Activated gamma-delta T cell treated with Interleukin-2 at 50 U/mL for 16 hours (primary cell): ENCODE results near the gene CARM1.
A peak's percentile ranks its signal among the peaks of the same experiment; 100 is the strongest.
"Not testable (repeated sequence)": the region's sequence is repeated elsewhere in the genome, so short reads cannot be mapped to it uniquely, and the experiment has no call there.

Experiments used
- DNase-seq: peaks from one replicate; pipeline ENCODE4 v3.0.0-alpha.2; 2020

The CARM1 gene

DNA sequence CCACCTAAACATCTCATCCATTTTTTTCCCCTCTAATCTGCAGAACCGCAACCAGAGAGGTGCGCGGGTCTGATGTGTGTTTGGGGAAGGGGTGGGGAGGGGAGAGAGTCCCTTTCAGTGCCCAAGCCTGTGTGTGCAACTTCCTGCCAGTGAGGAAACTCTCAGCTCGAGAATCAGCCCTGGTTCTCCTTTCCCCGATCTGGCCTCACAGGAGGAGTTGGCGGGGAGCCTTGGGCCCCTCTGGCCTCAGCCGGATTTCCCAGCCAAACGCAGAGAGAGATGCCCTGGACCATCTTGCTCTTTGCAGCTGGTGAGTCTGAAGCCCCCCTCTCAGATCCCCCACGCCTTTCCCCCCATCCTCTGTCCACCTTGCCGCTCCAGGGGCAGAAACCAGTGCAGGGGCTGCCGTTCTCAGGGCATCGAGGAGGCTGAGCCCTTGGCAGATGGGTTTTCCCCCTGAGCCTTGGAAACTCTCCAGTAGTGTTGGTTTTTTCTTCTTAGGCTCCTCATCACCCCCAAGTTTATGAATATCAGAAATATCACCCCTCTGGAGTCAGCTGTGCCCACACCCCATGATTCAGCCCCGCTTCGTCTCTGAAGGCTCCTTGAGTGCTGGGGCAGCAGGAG, 23.0 kb upstream of the CARM1 start, which contains the start of gene C19orf38:
TSS of gene C19orf38 (plus strand) at position 186 of the 627 bp plus-strand sequence. CDS start at position 280, 94 bp downstream.
- no peak for DNase-seq

DNA sequence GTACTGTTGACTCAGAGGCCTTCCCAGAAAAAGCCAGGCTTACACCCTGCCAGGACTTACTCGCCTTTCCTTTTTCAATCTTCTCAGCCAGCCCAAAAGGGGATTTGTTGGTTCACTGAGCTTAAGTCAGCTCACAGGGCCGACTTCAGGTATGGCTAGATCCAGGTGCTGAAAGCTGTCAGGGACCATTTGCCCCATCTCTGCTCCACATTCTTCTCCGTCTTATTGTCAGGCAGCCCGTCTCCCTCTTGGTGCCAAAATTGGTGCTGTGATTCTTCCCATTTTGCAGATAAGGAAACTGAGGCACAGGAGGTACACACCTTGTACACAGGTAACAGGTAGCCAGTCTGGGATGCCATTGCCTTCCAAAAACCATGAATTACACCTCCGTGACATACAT, 20.7 kb upstream of the CARM1 start:
- no peak for DNase-seq

DNA sequence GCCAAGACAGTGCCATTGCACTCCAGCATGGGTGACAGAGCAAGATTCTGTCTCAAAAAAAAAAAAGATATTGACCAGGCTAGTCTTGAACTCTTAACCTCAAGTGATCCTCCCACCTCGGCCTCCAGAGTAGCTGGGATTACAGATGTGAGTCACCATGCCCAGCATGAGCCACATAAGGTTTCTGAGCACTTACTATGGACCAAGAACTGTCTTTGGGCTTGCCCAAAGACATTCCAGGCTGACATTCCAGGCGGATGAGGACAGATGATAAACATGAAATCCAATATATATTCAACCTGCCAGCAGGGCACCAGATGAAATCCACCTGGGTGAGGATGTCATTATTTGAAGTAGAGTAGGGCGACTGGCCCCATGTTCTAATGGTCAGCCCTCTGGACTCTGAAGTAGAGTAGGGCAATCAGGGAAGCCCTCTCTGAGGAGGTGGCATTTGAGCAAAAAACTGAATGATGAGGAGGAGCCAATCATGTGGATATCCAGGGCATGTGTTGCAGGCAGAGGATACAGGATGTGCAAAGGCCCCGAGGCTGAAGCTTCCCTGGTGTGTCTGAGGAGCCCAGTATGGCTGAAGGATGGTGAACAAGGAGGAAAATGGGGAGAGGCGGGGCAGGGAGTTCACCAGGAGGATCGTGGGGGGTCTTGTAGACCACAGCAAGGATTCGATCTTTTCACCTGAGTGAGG, 19.1 kb upstream of the CARM1 start:
- DNase-seq: no peak

DNA sequence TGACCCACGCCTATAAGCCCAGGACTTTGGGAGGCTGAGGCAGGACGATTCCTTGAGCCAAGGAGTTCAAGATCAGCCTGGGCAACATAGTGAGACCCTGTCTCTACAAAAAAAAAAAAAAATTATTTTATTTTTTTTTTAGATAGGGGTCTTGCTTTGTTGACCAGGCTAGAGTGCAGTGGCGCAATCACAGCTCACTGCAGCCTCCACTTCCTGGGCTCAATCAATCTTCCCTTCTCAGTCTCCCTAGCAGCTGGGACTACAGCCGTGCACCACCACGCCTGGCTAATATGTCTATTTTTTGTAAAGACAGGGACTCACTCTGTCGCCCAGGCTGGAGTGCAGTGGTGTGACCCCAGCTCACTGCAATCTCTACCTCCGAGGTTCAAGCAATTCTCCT, 18.4 kb upstream of the CARM1 start:
- no peak for DNase-seq

DNA sequence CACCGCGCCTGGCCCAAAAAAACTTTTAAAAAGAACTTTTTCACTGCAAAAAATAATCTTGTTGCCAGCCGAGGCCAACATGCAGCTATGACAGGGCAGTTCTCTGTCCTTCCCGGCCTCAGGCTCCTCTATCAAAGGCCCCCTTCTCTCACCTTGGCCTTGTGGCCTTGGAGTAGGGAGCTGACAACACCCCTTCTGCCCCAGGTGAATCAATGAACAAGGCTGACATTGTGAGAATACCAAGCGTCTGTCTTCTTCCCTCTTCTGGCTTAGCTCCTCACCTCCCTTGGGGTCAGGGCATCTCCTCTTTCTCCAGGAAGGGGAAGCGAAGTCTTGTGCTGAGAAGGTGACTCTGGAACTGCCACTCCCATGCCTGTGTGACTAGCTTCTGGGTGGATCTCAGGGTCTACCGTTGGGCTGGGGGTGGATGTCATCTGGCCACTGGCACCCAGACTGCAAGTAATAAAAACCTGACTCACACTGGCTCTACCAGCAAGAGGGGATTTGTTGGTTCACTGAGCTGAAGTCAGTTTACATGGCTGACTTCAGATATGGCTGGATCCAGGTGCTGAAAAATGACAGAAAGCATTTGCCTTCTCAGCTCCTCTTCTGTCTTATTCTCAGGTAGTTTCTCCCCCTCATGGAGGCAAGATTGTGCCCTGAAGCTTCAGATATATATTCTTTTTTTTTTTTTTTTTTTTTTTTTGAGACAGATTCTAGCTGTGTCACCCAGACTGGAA, 16.8 kb upstream of the CARM1 start:
- no peak for DNase-seq

DNA sequence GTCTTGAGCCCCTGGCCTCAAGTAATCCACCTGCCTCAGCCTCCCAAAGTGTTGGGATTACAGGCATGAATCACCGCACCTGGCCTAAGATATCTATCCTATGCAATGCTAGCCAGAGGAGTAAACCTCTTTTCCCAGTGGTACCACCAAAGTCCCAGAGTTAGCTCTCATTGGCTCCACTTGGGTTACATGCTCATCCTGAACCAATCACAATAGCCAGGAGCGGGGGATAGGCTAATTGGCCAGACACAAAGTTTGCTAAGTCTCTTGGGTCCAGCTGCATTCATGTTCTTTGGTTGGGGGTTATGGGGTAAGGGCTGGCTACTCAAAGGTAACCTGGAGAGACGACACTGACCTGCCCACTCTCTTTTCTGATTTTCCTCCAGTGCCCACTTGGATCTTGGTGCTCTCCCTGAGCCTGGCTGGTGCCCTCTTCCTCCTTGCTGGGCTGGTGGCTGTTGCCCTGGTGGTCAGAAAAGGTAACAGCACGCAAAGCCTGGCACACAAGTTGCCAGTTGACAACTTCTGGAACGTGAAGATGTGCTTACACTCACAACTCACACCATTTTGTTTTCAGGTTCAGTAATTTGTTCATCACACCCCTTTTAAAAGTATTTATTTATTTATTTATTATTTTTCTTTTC, 15.4 kb upstream of the CARM1 start:
- DNase-seq: no peak

DNA sequence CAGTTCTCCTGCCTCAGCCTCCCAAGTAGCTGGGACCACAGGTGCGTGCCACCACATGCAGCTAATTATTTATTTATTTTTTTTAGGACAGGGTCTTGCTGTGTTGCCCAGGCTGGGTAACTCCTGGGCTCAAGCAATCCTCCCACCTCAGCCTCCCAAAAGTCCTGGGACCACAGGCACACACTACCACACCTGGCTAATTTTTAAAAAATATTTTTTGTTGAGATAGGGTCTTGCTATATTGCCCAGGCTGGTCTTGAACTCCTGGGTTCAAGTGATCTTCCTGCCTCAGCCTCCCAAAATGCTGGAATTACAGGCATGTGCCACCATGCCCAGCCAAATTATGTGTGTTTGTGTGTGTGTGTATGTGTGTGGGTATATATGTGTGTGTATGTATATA, 14.5 kb upstream of the CARM1 start:
- DNase-seq: not testable (repeated sequence)

DNA sequence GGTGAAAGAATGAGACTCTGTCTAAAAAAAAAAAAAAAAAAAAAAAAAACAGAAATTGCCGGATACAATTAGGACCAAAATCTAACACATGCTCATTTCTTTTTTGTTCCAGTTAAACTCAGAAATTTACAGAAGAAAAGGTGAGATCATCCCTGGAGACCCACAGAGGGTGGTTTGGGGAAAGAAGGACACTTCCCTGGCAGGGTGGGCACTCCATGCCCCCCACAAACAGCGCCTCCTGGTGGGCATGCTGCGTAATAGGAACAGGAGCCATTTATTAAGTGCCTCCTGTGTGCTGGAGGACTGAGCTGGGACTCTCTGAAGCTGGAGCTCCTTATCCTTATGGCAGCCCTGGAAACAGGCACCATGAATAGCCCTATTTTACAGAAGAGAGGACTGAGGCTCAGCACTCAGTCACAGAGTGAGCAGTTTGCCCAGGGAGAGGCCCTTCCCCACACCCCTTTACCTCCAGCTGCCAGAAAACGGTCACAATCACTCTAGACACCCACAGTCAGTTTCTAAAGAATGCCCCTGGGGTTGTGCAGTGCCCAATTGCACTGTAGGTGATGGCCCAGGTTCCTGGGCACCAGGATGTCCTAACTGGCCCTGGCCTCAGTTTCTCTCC, 13.0 kb upstream of the CARM1 start:
- peak; percentile 31 for DNase-seq

DNA sequence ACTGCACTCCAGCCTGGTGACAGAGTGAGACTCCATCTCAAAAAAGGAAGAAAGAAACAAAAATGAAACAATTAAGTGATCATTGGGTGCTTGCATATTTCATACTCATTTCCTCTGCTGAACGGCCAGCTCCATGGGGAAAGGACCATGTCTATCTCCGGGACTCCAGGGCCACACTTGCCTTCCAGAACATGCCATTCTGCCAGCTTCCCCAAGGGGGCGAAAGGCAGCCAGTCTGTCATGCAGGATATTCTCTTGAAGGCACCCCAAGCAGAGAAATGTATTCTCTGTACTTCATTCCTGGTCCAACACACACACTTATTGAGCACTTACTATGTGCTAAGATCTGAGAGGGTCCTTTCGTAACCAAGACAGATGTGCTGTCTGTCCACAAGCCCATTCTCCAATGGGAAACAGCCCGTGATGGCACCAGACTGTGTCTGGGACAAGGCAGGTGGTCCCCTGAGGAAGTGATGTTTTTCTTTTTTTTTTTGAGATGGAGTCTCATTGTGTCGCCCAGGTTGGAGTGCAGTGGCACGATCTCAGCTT, 10.2 kb upstream of the CARM1 start:
- DNase-seq: no peak

DNA sequence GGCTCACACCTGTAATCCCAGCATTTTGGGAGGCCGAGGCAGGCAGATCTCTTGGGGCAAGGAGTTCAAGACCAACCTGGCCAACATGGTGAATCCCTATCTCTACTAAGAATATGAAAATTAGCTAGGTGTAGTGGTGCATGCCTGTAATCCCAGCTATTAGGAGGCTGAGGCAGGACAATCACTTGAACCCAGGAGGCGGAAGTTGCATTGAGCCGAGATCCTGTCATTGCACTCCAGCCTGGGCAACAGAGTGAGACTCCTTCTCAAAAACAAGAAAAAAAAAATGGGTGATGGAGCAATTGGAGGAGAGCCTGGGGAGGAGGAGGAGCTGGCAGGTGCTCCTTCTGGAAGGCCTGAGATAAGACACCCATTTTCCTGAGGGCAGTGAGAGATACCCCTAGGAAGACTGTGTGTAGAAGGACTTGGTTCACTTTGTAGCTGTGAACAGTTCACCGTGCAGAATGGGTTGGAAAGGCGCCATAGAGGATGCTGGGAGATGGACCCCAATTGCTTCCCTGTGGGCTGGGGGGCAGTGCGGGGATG, 8.7 kb upstream of the CARM1 start:
- DNase-seq: no peak

DNA sequence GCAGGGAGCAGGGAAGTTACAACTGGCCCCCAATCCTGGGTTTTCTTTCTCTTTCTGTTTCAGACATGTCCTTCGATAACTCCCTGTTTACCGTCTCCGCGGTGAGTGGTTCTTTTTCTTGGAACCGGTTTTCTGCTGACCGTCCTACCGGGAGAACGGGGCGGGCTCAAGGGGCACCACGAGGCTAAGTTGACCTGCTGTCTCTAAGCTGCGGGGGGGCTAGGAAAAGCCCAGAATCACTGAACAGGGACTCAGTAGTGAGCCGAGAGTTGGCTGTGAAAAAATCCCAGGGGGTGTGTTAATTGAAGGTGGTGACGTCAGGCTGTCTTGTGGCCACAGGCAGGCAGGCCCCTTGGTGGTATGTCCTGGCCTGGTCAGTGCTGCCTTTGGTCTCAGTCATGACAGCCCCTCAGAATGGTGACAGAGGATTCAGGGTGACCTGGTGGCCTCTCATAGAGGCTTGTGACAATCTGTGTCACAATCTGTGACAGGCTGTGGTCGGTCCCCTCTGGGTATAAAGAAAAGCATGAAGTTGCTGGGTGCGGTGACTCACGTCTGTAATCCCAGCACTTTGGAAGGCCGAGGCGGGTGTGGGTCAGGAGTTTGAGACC, 8.1 kb upstream of the CARM1 start:
- DNase-seq: no peak

DNA sequence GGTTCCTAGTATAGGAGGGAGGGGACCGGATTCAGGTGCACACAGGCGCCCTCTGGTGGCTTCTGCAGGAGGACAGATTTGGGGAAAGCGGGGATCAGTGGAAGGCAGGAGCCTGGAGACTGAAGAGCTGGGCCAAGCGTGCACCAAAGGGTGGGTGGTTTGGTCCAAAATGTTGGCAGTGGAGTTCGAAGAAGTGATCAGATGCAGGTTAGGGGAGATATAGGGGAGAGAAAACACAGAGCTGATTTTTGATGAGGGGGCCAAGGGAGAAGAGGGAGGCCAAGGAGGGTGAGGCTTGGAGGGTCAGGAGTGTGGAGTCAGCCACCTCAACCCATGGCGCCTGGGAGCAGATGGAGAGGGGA, 6.8 kb upstream of the CARM1 start:
- peak; percentile 77 for DNase-seq

DNA sequence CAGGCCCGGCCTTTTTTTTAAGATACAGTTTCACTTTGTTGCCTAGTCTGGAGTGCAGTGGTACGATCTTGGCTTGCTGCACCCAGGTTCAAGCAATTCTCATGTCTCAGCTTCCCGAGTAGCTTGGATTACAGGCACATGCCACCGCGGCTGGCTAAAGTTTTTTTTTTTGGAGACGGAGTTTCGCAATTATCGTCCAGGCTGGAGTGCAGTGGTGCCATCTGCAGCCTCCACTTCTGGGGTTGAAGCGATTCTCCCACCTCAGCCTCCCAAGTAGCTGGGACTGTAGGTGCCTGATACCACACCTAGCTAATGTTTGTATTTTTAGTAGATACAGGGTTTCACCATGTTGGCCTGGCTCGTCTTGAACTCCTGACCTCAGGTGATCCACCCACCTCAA, 4.9 kb upstream of the CARM1 start:
- no peak for DNase-seq

DNA sequence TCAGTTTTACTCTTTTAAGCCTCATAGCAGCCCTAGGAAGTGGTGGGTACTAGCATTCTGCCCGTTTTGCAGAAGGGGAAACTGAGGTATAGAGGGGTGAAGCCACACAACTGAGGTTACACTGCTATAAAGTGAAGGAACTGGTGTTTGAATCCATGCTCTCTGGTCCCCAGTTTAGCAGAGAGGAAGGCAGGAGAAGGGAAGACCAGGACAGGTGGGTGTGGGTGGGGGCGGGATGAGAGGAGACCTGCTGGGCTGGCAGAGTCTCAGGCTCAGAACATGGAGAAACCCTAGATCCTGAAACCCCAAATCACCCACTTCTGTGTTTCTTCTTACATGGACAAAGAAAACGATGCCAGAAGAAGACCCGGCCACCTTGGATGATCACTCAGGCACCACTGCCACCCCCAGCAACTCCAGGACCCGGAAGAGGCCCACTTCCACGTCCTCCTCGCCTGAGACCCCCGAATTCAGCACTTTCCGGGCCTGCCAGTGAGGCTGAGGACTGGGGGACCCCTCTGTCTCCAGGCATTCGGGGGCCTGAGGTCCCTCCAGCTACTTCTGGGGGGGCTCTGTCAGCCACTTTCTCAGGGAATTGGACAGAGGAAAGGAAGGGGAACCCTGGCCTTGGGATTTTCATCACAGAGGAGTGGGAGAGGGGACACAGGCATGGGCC, 2.3 kb upstream of the CARM1 start:
- DNase-seq: no peak

DNA sequence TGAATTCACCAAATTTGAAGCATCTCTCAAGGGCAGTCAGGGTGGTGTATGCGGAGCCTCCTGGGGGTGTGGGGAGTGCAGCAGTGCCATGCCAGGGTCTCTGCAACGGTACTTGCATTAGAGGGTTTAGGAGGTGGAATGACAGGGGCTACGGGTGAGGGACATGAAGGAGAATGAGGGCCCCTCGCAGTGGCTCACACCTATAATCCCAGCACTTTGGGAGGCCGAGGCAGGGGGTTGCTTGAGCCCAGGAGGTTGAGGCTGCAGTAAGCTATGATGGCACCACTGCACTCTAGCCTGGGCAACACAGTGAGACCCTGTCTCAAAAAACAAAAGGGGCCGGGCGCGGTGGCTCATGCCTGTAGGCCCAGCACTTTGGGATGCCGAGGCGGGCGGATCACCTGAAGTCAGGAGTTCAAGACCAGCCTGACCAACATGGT, 1.5 kb upstream of the CARM1 start:
- not testable (repeated sequence) for DNase-seq

DNA sequence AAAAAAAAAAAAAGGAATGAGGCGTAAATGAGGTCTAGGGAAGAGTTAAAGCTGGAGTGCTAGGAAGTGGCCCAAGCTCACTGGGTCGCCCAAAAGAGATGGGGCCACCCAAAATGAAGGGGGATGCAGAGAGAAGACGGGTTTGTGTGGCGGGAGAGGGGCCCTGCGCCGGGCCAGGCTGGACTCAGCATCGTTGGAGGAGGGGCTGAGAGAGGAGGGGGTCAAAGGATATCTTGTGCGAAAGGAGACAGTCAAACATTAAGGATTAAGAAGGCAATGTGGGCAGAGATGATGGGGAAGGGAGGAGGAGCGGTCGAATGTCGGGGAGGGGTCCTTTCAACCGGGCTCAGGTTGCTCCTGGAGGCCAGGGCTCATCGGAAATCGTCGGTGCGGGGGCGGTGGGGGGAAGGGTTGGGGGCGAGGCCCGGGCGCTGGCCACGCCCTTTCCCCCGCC, 825 bp upstream of the CARM1 start:
- DNase-seq: no peak

DNA sequence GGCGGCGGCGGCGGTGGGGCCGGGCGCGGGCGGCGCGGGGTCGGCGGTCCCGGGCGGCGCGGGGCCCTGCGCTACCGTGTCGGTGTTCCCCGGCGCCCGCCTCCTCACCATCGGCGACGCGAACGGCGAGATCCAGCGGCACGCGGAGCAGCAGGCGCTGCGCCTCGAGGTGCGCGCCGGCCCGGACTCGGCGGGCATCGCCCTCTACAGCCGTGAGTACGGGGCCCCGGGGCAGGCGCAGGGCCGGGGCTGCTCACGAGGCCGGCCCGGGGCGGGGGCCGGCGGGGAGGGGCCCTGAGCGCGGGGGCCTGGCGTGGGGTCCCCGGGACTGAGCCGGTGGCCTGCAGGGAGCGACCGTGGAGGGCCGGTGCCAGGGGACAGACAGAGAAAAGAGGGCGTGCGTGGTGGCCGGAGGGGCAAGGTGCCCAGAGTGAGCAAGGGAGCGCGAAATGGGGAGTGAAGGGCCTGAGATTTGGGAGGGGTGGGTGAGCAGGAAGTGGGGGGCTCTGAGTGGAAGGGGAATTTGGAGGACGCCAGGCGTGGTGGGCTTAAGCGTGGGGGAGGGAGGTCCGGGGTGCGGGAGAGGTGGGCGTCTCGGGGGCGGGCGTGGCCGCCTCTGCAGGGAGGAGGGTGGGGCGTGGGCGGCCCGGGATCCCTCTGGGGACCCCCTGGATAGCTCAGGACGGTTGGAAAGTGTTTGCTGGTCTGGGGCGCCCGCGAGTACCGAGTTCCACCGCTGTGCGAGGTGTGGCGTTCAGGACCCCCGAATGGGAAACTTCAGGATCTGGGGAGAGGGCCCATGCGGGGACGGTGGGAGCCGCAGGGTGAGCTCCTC, 575 bp downstream of the CARM1 start:
- peak; percentile 23 for DNase-seq

DNA sequence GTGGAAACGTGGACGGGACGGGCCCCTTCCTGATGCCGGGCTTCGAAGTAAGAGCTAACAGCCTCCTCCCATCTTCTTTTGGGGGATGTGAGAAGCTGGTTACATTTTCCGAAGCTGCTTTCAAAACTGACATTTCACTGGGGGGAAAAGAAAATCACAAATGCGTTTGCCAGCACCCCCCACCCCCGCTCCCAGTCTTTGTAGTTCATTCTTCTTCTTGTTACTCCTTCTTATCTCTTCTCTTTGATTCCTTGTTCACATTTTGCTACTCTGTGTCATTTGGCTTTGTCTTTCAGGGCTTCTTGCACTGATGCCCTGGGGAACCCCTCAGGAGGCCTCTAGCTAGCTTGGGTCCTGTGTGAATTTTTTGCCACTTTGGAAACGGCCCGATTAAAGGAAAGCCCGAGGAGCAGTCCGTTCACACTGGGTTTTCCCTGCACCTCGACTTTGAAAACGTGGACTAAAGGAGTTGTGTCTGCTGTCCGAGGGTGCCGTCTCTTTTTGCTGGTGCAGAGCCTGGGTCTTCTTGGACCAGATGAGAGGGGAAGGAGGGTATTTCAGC, 1.3 kb downstream of the CARM1 start:
- DNase-seq: no peak

DNA sequence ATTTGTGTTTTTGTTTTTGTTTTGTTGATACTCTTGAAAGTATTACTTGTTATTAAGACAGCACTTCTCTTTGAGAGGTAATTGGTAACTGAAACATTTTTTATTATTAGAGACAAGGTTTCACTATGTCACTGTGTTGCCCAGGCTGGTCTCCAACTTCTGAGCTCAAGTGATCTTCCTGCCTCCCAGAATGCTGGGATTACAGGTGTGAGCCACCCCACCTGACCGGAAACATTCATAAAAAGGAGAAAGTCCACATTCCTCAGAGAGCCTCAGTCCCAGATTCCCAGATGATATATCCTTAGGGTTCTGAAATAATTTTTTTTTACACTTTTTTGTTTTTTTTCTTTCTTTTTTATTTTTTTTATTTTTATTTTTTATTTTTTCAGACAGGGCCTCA, 2.7 kb downstream of the CARM1 start:
- no peak for DNase-seq
